ENCODE measurements around the gene KLHL24. TPM values are rescaled to one million over a fixed set of nuclear protein-coding genes. Genes with fewer than 3 reads are reported as not detected.

Gene KLHL24
- total and polyA plus RNA-seq, 2 of the 13 experiments (the other 11 are each of a cell fraction or from before 2014, with no cell fraction given): 6.9 to 15.7 TPM

- TF ChIP-seq MTA3 (CRISPR knock-in tag; IDR thresholded peaks at IDR 0.05): no peak
- no peak for TF ChIP-seq NFKBIZ (CRISPR knock-in tag; IDR thresholded peaks at IDR 0.05)
- TF ChIP-seq, protein P1, sequence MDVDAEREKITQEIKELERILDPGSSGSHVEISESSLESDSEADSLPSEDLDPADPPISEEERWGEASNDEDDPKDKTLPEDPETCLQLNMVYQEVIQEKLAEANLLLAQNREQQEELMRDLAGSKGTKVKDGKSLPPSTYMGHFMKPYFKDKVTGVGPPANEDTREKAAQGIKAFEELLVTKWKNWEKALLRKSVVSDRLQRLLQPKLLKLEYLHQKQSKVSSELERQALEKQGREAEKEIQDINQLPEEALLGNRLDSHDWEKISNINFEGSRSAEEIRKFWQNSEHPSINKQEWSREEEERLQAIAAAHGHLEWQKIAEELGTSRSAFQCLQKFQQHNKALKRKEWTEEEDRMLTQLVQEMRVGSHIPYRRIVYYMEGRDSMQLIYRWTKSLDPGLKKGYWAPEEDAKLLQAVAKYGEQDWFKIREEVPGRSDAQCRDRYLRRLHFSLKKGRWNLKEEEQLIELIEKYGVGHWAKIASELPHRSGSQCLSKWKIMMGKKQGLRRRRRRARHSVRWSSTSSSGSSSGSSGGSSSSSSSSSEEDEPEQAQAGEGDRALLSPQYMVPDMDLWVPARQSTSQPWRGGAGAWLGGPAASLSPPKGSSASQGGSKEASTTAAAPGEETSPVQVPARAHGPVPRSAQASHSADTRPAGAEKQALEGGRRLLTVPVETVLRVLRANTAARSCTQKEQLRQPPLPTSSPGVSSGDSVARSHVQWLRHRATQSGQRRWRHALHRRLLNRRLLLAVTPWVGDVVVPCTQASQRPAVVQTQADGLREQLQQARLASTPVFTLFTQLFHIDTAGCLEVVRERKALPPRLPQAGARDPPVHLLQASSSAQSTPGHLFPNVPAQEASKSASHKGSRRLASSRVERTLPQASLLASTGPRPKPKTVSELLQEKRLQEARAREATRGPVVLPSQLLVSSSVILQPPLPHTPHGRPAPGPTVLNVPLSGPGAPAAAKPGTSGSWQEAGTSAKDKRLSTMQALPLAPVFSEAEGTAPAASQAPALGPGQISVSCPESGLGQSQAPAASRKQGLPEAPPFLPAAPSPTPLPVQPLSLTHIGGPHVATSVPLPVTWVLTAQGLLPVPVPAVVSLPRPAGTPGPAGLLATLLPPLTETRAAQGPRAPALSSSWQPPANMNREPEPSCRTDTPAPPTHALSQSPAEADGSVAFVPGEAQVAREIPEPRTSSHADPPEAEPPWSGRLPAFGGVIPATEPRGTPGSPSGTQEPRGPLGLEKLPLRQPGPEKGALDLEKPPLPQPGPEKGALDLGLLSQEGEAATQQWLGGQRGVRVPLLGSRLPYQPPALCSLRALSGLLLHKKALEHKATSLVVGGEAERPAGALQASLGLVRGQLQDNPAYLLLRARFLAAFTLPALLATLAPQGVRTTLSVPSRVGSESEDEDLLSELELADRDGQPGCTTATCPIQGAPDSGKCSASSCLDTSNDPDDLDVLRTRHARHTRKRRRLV (CRISPR knock-in tag; IDR thresholded peaks at IDR 0.05): no peak
- TF ChIP-seq ATF1 (CRISPR knock-in tag; IDR thresholded peaks at IDR 0.05): no peak
- no peak for TF ChIP-seq ZNF567 (CRISPR knock-in tag; IDR thresholded peaks at IDR 0.05; ENCODE audit: borderline replicate concordance)
- TF ChIP-seq HOXA7 (CRISPR knock-in tag; IDR thresholded peaks at IDR 0.05): no peak
- no peak for TF ChIP-seq IRF2 (CRISPR knock-in tag; IDR thresholded peaks at IDR 0.05)
- TF ChIP-seq RARA (CRISPR knock-in tag; IDR thresholded peaks at IDR 0.05): no peak
- TF ChIP-seq MTF1 (CRISPR knock-in tag; IDR thresholded peaks at IDR 0.05): no peak
- no peak for TF ChIP-seq ZNF414 (CRISPR knock-in tag; IDR thresholded peaks at IDR 0.05)
- no peak for TF ChIP-seq KLF13 (CRISPR knock-in tag; IDR thresholded peaks at IDR 0.05)
- TF ChIP-seq SKIL (CRISPR knock-in tag; IDR thresholded peaks at IDR 0.05; ENCODE audit: borderline replicate concordance): no peak
- no peak for TF ChIP-seq TBX3 (IDR thresholded peaks at IDR 0.05; ENCODE audit: borderline replicate concordance)
- TF ChIP-seq, protein P2, sequence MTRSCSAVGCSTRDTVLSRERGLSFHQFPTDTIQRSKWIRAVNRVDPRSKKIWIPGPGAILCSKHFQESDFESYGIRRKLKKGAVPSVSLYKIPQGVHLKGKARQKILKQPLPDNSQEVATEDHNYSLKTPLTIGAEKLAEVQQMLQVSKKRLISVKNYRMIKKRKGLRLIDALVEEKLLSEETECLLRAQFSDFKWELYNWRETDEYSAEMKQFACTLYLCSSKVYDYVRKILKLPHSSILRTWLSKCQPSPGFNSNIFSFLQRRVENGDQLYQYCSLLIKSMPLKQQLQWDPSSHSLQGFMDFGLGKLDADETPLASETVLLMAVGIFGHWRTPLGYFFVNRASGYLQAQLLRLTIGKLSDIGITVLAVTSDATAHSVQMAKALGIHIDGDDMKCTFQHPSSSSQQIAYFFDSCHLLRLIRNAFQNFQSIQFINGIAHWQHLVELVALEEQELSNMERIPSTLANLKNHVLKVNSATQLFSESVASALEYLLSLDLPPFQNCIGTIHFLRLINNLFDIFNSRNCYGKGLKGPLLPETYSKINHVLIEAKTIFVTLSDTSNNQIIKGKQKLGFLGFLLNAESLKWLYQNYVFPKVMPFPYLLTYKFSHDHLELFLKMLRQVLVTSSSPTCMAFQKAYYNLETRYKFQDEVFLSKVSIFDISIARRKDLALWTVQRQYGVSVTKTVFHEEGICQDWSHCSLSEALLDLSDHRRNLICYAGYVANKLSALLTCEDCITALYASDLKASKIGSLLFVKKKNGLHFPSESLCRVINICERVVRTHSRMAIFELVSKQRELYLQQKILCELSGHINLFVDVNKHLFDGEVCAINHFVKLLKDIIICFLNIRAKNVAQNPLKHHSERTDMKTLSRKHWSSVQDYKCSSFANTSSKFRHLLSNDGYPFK (CRISPR knock-in tag; IDR thresholded peaks at IDR 0.05; ENCODE audit: borderline replicate concordance): no peak
- 94% methylated on average over 11 of the region's 11 CpGs for WGBS (ENCODE audit: low lambda C conversion rate)
- CTCF ChIA-PET (ENCODE audit: low intra/inter-chr PET ratio, low total read pairs): no interaction called here
These were observed 55.1 kb downstream of the KLHL24 start for GRCh38 chr3:183690402-183690995.

More at GRCh38 chr3:183690402-183690995, 55.1 kb downstream of the KLHL24 start:
- Histone ChIP-seq H3K36me3 (replicated peaks in 1 of 2; ENCODE audit: control insufficient read depth in 1 of 2, insufficient read depth in 2 of 2, low read length in 2 of 2) (no peaks in the 10 kb centered on the region), H3K4me2 (ENCODE audit: low read depth, low read length) (no peak overlapping the region), H3K4me1 (ENCODE audit: insufficient read depth, low read length) (peaks cover 17% of the 10 kb centered on the region), H4K20me1 (ENCODE audit: insufficient read depth, low read length) (no peaks in the 10 kb centered on the region), H3K9me3 (ENCODE audit: low read length) (no peaks in the 10 kb centered on the region), H3K27me3 (ENCODE audit: control insufficient read depth in 1 of 2, insufficient read depth in 2 of 2, low read length in 2 of 2) (no peaks in the 10 kb centered on the region), H3K27ac (ENCODE audit: extremely low read length, insufficient read depth, low read length) (no peak overlapping the region), H3K4me3 (replicated peaks in 1 of 3; ENCODE audit: insufficient read depth in 1 of 3, low read depth in 2 of 3, low read length in 3 of 3) (no peak overlapping the region), H2AFZ (ENCODE audit: low read length) (no peak overlapping the region), H3K79me2 (ENCODE audit: insufficient read depth, low read length) (no peaks in the 10 kb centered on the region), H3K9ac (ENCODE audit: insufficient read depth, low read depth, low read length) (no peak overlapping the region)
- intact Hi-C loops (cut with micrococcal nuclease; ENCODE audit: unreplicated experiment): no loop called here
- FAIRE-seq (no peak), DNase-seq (ENCODE audit: low spot score) (no peak), ATAC-seq (no peak)
- POLR2A ChIA-PET: no interaction called here
- in situ Hi-C loops (cut with HindIII; ENCODE audit: extremely low pct_ligation_motif_present, low pct_unique_long_range_greater_than_20kb): no loop called here
- BruUV-seq (replicated peaks): no TSS peak

Data from HepG2 (cell line).